GM19328 (cell line): ENCODE measurements around the gene TLX3.
"Not testable (repeated sequence)": the region's sequence is repeated elsewhere in the genome, so short reads cannot be mapped to it uniquely, and the experiment has no call there.

Experiments
- ATAC-seq: cut with Tn5 transposase; IDR thresholded peaks from one replicate; pipeline ENCODE4 v1.9.1; 2021; ENCODE audit warnings: mild to moderate bottlenecking, moderate library complexity; ENCODE audit not compliant: unreplicated experiment

The TLX3 gene

DNA sequence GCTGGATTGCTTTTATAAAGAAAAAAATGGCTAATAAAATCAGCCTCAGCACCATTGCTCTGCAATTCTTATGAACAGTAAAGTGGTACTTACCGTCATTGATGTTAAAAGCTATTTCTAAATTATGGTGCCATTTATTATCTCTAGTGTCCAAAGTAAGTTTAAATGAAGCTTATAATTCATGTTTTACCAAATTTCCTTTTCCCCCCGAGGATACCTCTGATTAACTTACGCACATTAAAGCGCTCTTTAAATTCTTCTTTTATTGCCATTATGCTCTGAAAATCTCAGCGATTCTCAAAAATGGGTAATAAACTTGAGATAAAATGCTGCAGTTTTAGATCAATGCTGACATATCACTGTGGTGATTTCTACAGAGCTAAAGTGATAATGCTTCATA is 13.5 kb downstream of the TLX3 start:
- no peak for ATAC-seq

DNA sequence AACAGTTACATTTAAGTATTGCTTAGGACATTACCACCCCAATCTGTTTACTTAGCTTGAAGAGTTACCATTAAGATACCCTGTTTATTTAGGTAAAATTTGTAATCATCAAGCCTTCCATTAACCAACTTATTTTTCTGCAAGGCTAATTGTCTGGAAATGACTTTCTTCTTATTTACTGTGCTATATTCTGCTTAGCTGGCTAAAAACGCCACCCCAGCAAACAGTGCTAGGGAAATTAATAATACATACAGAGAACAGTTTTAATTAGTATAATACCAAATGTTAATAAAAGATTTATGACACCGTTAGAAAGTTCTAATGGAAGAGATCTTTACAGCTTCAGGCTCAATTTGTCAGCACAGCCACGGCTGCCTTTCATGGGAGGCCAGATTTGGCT is 14.0 kb downstream of the TLX3 start:
- no peak for ATAC-seq

DNA sequence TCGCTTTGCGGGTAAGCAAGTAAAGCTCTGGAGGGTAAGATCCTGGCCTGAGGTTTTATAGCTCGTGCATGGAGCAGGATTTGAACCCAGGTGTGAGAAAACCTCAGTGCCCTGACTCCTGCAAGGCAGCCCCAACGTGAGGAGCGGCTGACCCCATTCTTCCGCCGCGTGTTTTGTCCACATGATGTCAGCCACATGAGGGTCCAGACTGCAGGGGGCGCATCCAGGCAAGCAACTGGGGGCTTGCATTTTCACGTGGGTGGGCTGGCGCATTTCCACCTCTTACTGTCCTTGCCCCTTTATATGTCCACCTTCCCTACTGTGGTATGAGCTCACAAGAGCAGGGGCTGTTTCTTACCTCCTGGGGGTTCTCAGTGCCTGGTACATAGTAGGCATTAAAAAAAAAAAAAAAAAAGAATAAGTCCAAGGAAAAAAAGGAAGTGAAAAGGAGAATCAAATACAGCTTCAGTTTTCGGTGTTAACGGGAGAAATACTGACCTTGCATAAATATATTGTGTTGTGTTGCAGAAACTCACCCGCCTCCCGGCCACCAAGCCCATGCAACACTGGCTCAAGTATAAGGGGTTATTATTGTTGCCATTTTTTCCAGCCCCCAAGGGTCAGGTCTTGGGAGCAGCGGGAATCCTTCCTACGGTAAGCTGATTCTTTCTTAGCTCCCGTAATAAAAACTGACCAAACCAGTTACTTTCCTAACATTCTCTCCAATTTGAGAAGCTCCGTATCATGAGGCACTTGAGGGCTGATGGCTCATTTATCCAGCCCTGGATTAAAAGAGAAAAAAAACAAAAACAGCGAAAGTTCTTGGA is 15.0 kb downstream of the TLX3 start:
- no peak for ATAC-seq

DNA sequence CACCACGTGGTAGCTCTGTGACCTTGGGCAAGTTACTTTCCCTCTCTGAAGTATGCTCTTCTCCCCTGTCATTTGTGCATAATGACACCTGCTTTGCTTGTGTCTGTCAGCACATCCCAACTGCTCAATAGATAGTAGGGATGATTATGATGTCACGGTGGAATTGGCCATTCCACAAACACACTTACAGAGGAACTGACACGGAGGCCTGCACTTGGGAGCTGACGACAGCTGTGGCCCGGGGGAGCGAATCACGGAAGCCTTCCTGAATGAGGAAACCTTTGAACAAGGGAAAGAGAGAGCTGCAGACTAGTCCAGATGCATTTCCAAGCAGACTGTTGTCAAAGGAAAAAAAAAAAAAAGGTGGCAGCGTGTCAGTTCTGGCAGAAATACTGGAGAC is 21.0 kb downstream of the TLX3 start:
- no peak for ATAC-seq

DNA sequence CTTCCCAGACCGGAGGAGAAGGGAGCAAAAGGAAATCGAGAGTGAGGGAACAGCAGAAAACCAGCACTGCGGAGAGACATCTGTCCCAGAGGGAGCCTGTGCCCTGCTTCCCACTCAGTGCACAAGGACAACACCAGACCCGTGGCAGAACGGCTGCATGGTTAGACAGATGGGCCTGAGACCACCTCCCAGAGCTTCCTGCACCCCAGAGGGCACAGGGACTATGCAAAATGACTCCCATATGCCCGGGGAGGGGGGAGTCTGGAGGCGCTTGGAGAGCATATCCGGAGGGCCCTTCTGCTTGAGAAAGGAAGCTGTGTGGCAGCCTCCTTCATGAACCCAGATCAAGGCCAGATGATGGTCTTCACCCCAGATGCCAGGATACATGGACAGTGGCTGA is 26.6 kb downstream of the TLX3 start:
- ATAC-seq = no peak

DNA sequence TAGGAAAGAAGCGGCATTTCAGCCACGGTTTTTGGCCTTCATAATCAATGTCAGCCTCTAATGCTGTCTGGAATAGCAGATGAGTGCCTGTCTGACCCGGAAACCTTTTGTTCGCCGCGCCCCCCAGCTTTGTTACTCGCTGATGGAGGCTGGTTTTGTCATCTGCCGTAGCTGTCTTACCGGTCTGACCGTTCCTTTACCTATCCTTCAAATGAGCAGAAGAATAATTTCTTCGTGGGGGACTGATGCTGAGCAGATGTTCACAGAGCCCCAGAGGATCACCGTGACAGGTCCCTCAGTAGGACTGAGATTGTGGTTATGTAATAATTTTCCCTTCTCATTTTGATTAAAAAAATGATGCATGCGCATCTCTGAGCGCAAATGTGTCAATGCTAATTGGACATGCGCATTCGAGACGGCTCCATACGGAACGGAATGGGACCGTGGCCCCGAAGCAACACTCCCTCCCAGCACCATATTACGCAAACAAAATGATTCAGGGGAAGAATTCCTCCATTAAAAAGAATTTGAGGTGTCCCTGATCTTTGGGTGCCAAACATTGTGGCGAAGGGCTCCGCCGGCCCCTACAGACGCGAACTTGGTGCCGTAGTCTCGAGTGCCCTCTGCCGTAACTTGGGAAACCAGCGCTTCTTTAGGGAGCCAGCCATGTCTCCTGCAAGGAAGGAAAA is 27.6 kb downstream of the TLX3 start:
- ATAC-seq = no peak

DNA sequence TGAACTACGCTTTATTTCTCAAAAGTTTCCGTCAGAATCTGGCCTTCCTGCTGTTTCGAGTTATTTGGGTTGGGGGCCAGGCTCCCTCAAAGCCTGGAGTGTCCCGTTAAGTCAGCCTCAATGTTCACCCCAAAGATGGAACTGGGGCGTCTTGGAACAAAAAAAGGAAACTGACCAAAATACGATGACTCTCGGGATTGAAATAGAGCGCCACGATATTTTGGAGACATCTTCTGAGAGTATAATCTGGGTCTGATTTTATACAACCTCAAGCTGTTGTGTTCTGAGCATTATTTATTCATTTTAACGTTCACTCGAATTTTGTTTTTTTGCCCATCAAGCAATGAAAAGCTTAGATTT is 28.1 kb downstream of the TLX3 start:
- ATAC-seq = no peak

DNA sequence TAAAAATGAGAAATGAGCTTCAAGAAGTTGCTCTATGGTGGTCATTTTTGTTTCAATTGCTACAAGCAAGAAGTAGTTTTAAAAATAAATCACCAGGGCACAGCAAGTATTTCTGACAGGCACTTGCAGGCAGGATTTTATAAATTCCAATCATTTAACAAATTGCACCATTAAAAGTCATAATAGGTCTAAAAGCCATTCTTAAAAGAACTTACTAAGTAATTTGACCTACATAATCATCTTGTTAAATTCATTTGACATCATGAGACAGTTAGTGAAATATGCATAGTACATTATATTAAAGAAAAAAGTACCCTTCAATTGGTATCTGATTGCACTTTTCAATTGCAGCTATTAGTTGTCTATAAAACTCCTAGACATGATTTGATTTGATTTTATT is 31.0 kb downstream of the TLX3 start:
- no peak for ATAC-seq

DNA sequence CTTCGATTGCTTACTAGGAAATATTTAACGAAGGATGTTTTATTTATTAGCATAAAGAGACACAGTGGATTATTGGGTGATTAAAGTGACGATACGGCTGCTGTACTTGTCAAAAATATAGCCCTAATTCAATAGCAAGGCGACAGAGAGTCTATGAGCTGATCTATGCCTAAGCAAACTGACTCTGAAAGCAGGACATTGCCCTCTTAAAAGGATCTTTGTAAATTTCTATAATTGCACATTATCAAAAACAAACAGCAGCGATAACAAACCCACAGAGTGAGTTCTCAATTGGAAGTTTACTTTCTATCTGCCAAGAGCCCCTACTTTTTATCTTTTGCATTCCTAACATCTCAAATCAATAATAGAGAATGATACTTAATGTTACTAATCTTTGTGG is 31.4 kb downstream of the TLX3 start:
- ATAC-seq = no peak

DNA sequence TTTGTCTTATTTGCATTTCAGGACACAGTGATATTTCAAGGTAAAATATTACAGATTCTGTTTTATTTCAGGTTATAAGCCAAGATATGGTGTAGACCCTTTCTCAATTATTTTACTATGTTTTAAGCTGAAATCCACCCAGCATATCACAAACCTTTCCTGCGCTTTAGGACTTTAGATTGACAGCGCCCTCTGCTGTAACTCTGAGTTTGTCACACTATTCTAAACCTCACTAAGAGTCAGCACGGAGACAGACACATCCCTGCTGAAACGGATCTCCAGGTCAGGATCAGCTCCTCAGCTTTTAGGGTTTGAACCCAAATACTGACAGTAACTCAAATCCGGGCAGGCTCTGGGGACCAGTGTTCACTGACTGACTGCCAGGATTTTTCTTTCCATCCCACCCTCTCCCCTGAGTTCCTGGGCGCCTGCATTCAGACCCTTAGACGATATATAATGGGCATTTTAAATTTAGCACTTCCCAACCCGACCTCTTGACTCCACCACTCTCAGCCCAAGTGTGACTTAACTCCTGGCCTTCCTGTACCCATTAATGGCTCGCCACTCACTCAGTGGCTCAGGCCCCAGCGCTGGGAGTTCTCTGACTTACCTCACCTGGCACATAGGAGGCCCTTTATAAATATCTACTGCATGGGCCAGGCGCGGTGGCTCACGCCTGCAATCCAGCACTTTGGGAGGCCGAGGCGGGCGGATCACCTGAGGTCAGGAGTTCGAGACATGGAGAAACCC is 33.5 kb downstream of the TLX3 start:
- no peak for ATAC-seq

DNA sequence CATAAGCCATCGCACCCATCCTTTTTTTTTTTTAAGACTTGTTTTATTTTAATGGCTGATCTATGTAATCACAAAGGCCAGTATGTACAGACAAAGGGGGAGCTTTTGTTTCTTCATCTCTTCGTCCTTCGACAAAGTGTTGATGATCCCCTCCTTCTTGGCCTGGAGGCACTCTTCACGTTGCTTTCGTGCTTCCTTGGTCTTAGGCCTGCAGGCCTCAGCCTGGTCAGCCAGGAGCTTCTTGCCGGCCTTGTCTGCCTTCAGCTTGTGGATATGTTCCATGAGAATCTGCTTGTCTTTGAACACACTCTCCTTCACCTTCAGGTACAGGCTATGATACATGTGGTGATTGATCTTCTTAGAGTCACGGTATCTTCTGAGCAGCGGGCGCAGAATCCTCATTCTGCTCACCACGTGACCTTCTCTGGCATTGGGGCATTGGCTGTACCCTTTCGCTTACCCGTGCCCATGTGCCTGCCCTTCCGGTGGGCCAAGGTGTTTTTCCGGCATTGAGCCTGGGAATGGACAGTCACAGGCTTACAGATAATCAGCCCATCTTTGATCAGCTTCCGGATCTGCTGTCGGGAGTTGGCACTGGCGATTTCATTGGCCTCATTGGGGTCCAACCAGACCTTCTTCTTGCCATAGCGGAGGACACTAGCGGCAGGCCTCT is 36.0 kb downstream of the TLX3 start:
- ATAC-seq = no peak

DNA sequence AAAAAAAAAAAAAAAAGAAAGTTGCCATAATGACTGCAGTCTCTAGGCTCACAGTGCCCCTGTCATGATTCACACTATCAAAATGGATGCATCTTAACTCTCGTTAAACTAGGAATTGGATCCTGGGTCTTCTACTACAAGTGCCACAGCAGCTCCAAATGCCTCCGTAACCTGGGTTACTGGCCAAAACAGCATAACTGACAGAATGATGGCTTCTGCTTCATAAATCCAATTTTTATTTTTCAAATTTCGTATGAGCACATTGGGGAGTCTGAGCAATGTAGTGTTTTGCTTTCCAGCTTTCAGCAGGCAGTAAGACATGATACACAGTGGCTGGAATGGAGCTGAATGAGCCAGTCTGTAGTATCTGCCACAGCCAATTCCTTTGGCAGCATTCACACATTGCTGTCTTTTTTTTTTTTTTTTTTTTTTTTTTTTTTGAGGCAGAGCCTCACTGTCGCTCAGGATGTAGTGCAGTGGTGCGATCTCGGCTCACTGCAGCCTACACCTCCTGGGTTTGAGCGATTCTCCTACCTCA is 42.6 kb downstream of the TLX3 start:
- ATAC-seq = no peak

DNA sequence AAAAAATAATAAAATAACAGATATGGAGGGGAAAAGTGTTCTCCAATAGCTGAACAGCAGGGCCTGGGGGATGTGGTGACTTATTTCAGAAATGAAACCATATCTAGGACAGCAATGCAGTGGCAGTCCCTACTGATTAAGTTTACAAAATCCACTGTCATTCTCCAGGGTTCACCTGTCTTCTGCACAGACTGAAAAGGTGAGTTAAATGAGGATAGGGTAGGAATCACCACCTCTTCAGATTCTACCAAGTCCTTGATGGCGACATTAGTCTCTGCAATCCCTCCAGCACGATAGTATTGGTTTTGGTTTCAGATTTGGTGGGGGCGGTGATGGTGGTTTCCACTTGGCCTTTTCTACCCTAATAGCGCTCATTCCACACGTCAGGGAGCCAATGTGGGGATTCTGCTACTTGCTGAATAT is 46.3 kb downstream of the TLX3 start:
- peak; percentile 96 for ATAC-seq

DNA sequence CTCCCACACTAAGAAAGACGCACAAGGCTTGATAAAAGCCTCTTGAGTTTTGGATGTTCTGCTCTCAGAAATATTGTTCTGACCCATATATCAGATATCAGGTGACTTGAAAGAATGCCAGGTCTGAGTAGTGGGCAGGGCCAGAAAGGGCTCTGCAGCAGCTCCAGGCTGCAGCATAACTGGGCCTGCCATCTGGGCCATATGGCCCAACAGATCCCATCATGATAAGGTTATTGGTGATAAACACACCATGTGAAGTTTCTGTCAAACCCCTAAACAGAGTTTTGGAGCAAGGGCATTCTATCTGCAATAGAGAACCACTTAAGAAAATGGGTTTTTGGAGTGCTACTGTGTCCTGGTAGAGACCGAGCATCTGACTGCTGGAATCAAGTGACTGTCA is 48.8 kb downstream of the TLX3 start:
- ATAC-seq = no peak

DNA sequence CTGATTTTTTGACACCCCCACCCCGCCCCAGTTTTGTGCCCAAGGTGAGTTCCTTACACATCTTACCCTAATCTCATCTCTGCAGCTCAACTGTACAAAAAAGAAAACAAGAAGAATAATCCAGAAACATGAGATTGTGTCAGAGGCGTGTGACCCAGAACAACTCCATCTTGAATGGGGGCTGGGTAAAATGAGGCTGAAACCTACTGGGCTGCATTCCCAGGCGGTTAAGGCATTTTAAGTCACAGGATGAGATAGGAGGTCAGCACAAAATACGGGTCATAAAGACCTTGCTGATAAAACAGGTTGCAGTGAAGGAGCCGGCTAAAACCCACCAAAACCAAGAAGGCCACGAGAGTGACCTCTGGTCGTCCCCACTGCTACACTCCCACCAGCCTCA is 52.1 kb downstream of the TLX3 start:
- not testable (repeated sequence) for ATAC-seq
